K562 (cell line): ENCODE measurements around the gene CUL5. TPM values are rescaled to one million over a fixed set of nuclear protein-coding genes. Genes with fewer than 3 reads are reported as not detected.
A peak's percentile ranks its signal among the peaks of the same experiment; 100 is the strongest.

ENCODE experiments used
- CC2D1A ChIP-seq: fragments of 450-650 bp; IDR thresholded peaks from 2 replicates; pipeline ENCODE4 v1.6.1; 2017; ENCODE audit warnings: mild to moderate bottlenecking
- CUX1 ChIP-seq: fragments of 200-800 bp; sonication (Bioruptor generic); IDR thresholded peaks from 2 replicates; pipeline ENCODE4 v1.6.1; 2016; ENCODE audit warnings: missing genetic modification characterization, missing compliant biosample characterization
- GTF2B ChIP-seq: IDR thresholded peaks from 2 replicates; pipeline ENCODE4 v1.6.1; 2011; ENCODE audit not compliant: insufficient read length; ENCODE audit errors: extremely low read depth
- MAZ ChIP-seq, 2 experiments: fragments of 450-650 bp in 1 of 2; sonication (generic) in 1 of 2; formaldehyde crosslinking; IDR thresholded peaks in 1 of 2; conservative IDR thresholded peaks in 1 of 2; 2 replicates each; pipeline versions ENCODE4 v1.4.0 to v1.5.0; 2020; ENCODE audit warnings: mild to moderate bottlenecking in 1 of 2, missing genetic modification reagents in 1 of 2
- polyA plus RNA-seq, 8 experiments: library from polyadenylated mRNA; depleted of rRNA in 4 of 8; stranded (reverse) in 5 of 8; unstranded in 3 of 8; fragments of >200 nt; fragmentation: Nextera tagmentation in 2 of 8; fragmentation: Illumina TruSeq in 1 of 8; extraction: Ambion mirVana in 2 of 8; extraction: Trizol in 1 of 8; gene quantifications; 2 replicates each; pipeline versions ENCODE4 v1.2.1 to v1.2.3, GENCODE V29; 2011 to 2014; ENCODE audit warnings: inconsistent platforms in 1 of 8, missing spikeins in 1 of 8
- total RNA-seq, 7 experiments: library from RNA; depleted of rRNA in 6 of 7; stranded (reverse); fragments of >200 nt in 6 of 7; fragmentation: Illumina TruSeq in 2 of 7; extraction: Trizol in 2 of 7; gene quantifications; 2 replicates each; pipeline versions ENCODE4 v1.2.1 to v1.2.3, GENCODE V29; 2011 to 2021; ENCODE audit warnings: low replicate concordance in 1 of 7
- TF ChIP-seq, protein P1 (sequence below), 3 experiments: IDR thresholded peaks in 2 of 3; conservative IDR thresholded peaks in 1 of 3; 2 replicates each; pipeline ENCODE4 v1.5.1; 2011 to 2012; ENCODE audit warnings: low read length in 3 of 3, mild to moderate bottlenecking in 3 of 3, control low read depth in 2 of 3, improper control_type of control experiment in 1 of 3, inconsistent platforms in 1 of 3, low read depth in 1 of 3, mixed read lengths in 1 of 3, moderate library complexity in 1 of 3; ENCODE audit not compliant: insufficient read depth in 2 of 3
- TF ChIP-seq, protein P2 (sequence below), 2 experiments: fragments of 450-650 bp; formaldehyde crosslinking in 1 of 2; IDR thresholded peaks; 2 replicates each; pipeline versions ENCODE4 v1.4.0 to v1.6.1; 2014 to 2020; ENCODE audit warnings: mild to moderate bottlenecking in 2 of 2, borderline replicate concordance in 1 of 2, low read depth in 1 of 2

Gene CUL5
- total and polyA plus RNA-seq, 9 of the 15 experiments (the other 6 are each of a cell fraction or from before 2014, with no cell fraction given) = 14.3 to 45.9 (median 23.0) TPM

- TF ChIP-seq CUX1 (CRISPR knock-in tag) = no peak
- 0 out of 4 replicates have a peak, but pooled peaks of 1 of the 2 experiments have one; percentile 23 for TF ChIP-seq MAZ (CRISPR knock-in tag; conservative IDR thresholded peaks at IDR 0.05 in 1 of 2, IDR thresholded peaks at IDR 0.05 in 1 of 2)
- TF ChIP-seq, protein P1, sequence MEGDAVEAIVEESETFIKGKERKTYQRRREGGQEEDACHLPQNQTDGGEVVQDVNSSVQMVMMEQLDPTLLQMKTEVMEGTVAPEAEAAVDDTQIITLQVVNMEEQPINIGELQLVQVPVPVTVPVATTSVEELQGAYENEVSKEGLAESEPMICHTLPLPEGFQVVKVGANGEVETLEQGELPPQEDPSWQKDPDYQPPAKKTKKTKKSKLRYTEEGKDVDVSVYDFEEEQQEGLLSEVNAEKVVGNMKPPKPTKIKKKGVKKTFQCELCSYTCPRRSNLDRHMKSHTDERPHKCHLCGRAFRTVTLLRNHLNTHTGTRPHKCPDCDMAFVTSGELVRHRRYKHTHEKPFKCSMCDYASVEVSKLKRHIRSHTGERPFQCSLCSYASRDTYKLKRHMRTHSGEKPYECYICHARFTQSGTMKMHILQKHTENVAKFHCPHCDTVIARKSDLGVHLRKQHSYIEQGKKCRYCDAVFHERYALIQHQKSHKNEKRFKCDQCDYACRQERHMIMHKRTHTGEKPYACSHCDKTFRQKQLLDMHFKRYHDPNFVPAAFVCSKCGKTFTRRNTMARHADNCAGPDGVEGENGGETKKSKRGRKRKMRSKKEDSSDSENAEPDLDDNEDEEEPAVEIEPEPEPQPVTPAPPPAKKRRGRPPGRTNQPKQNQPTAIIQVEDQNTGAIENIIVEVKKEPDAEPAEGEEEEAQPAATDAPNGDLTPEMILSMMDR (IDR thresholded peaks at IDR 0.05 in 2 of 3, conservative IDR thresholded peaks at IDR 0.05 in 1 of 3; ENCODE audit: insufficient read depth in 2 of 3, low read depth in 1 of 3, low read length in 3 of 3) = peak; percentile 87 to 99 (median 97)
- TF ChIP-seq GTF2B = no peak
- TF ChIP-seq CC2D1A = peak; percentile 38; the same call in 1 of the 2 replicates
- TF ChIP-seq, protein P2, sequence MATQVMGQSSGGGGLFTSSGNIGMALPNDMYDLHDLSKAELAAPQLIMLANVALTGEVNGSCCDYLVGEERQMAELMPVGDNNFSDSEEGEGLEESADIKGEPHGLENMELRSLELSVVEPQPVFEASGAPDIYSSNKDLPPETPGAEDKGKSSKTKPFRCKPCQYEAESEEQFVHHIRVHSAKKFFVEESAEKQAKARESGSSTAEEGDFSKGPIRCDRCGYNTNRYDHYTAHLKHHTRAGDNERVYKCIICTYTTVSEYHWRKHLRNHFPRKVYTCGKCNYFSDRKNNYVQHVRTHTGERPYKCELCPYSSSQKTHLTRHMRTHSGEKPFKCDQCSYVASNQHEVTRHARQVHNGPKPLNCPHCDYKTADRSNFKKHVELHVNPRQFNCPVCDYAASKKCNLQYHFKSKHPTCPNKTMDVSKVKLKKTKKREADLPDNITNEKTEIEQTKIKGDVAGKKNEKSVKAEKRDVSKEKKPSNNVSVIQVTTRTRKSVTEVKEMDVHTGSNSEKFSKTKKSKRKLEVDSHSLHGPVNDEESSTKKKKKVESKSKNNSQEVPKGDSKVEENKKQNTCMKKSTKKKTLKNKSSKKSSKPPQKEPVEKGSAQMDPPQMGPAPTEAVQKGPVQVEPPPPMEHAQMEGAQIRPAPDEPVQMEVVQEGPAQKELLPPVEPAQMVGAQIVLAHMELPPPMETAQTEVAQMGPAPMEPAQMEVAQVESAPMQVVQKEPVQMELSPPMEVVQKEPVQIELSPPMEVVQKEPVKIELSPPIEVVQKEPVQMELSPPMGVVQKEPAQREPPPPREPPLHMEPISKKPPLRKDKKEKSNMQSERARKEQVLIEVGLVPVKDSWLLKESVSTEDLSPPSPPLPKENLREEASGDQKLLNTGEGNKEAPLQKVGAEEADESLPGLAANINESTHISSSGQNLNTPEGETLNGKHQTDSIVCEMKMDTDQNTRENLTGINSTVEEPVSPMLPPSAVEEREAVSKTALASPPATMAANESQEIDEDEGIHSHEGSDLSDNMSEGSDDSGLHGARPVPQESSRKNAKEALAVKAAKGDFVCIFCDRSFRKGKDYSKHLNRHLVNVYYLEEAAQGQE (IDR thresholded peaks at IDR 0.05; ENCODE audit: borderline replicate concordance) = peak; percentile 72; the same call in 1 of the 2 replicates
- TF ChIP-seq, protein P2 (CRISPR knock-in tag; IDR thresholded peaks at IDR 0.05; ENCODE audit: low read depth) = no peak
Observed at GRCh38 chr11:107999759-108000455, 8.8 kb upstream of the CUL5 start (continued).
